H9 (cell line): ENCODE measurements around the gene PROSER3. TPM values are rescaled to one million over a fixed set of nuclear protein-coding genes. Genes with fewer than 3 reads are reported as not detected.
A peak's percentile ranks its signal among the peaks of the same experiment; 100 is the strongest.

Experiments
- DNase-seq: peaks from one replicate; pipeline ENCODE4 v3.0.0-alpha.2; 2017
- H2AFZ ChIP-seq: one replicate; pipeline ENCODE4 v1.6.1; 2013; ENCODE audit warnings: mild to moderate bottlenecking, low read length, control low read depth, moderate library complexity
- H2AK5ac ChIP-seq: 2 replicates; pipeline ENCODE4 v1.6.1; 2013; ENCODE audit warnings: low read length, control low read depth, mixed read lengths; ENCODE audit not compliant: insufficient read length
- H2BK120ac ChIP-seq: one replicate; pipeline ENCODE4 v1.6.1; 2013; ENCODE audit warnings: low read depth, mild to moderate bottlenecking, low read length, control low read depth, inconsistent platforms; ENCODE audit not compliant: poor library complexity, severe bottlenecking
- H2BK12ac ChIP-seq: 2 replicates; pipeline ENCODE4 v1.6.1; 2013; ENCODE audit warnings: low read length, control low read depth, mixed read lengths, low read depth; ENCODE audit not compliant: insufficient read length
- H2BK15ac ChIP-seq: 2 replicates; pipeline ENCODE4 v1.6.1; 2013; ENCODE audit warnings: low read depth, low read length, control low read depth
- H2BK20ac ChIP-seq: one replicate; pipeline ENCODE4 v1.6.1; 2013; ENCODE audit warnings: low read depth, mild to moderate bottlenecking, low read length, control low read depth, inconsistent platforms; ENCODE audit not compliant: poor library complexity, severe bottlenecking
- H2BK5ac ChIP-seq: 2 replicates; pipeline ENCODE4 v1.6.1; 2013; ENCODE audit warnings: low read length, control low read depth, mixed read lengths; ENCODE audit not compliant: insufficient read length
- H3K14ac ChIP-seq: 2 replicates; pipeline ENCODE4 v1.6.1; 2013; ENCODE audit warnings: low read length, control low read depth; ENCODE audit not compliant: insufficient read depth
- H3K18ac ChIP-seq: 2 replicates; pipeline ENCODE4 v1.6.1; 2013; ENCODE audit warnings: low read depth, mild to moderate bottlenecking, mixed read lengths, low read length, control low read depth; ENCODE audit not compliant: insufficient read length
- H3K23ac ChIP-seq: 2 replicates; pipeline ENCODE4 v1.6.1; 2013; ENCODE audit warnings: low read length, control low read depth, mixed read lengths, low read depth; ENCODE audit not compliant: insufficient read length
- H3K23me2 ChIP-seq: 2 replicates; pipeline ENCODE4 v1.6.1; 2013; ENCODE audit warnings: low read depth, mild to moderate bottlenecking, mixed read lengths, low read length, control low read depth; ENCODE audit not compliant: insufficient read length, poor library complexity, severe bottlenecking
- H3K27ac ChIP-seq: 2 replicates; pipeline ENCODE4 v1.5.1; 2013; ENCODE audit warnings: low read length, control low read depth, mixed read lengths, low read depth; ENCODE audit not compliant: insufficient read length
- H3K27me3 ChIP-seq: 2 replicates; pipeline ENCODE4 v1.6.1; 2013; ENCODE audit warnings: low read length, control low read depth, inconsistent platforms; ENCODE audit not compliant: insufficient read depth
- H3K4ac ChIP-seq: 2 replicates; pipeline ENCODE4 v1.6.1; 2013; ENCODE audit warnings: low read depth, mild to moderate bottlenecking, control low read depth, inconsistent platforms, low read length, moderate library complexity
- H3K4me1 ChIP-seq: 2 replicates; pipeline ENCODE4 v1.6.1; 2013; ENCODE audit warnings: low read length, control low read depth, inconsistent platforms; ENCODE audit not compliant: insufficient read depth
- H3K4me2 ChIP-seq: 2 replicates; pipeline ENCODE4 v1.6.1; 2013; ENCODE audit warnings: low read length, control low read depth, mixed read lengths; ENCODE audit not compliant: insufficient read length, insufficient read depth
- H3K56ac ChIP-seq: 2 replicates; pipeline ENCODE4 v1.6.1; 2013; ENCODE audit warnings: low read depth, mild to moderate bottlenecking, mixed read lengths, low read length, control low read depth; ENCODE audit not compliant: insufficient read length
- H3K79me1 ChIP-seq: 2 replicates; pipeline ENCODE4 v1.6.1; 2013; ENCODE audit warnings: low read depth, mild to moderate bottlenecking, moderate library complexity, low read length, control low read depth, inconsistent platforms; ENCODE audit not compliant: insufficient read depth, poor library complexity, severe bottlenecking
- H3K79me2 ChIP-seq: 2 replicates; pipeline ENCODE4 v1.6.1; 2013; ENCODE audit warnings: low read length, control low read depth, inconsistent platforms; ENCODE audit not compliant: insufficient read depth
- H3K9ac ChIP-seq: 2 replicates; pipeline ENCODE4 v1.6.1; 2013; ENCODE audit warnings: low read length, control low read depth, mixed read lengths; ENCODE audit not compliant: insufficient read length; ENCODE audit errors: extremely low read depth
- H3K9me3 ChIP-seq: one replicate; pipeline ENCODE4 v1.6.1; 2013; ENCODE audit warnings: low read depth, low read length, inconsistent platforms; ENCODE audit not compliant: control insufficient read depth
- H3T11ph ChIP-seq: one replicate; pipeline ENCODE4 v1.6.1; 2013; ENCODE audit warnings: mild to moderate bottlenecking, low read length, control low read depth, inconsistent platforms
- H4K20me1 ChIP-seq: one replicate; pipeline ENCODE4 v1.6.1; 2013; ENCODE audit not compliant: control insufficient read depth, insufficient read length, insufficient read depth
- H4K5ac ChIP-seq: 2 replicates; pipeline ENCODE4 v1.6.1; 2013; ENCODE audit warnings: low read depth, mild to moderate bottlenecking, mixed read lengths, low read length, control low read depth; ENCODE audit not compliant: insufficient read length
- H4K8ac ChIP-seq: replicated peaks from 2 replicates; pipeline ENCODE4 v1.6.1; 2013; ENCODE audit warnings: low read length, control low read depth, mixed read lengths, low read depth; ENCODE audit not compliant: insufficient read length
- H4K91ac ChIP-seq: 2 replicates; pipeline ENCODE4 v1.6.1; 2013; ENCODE audit warnings: low read depth, mild to moderate bottlenecking, moderate library complexity, mixed read lengths, low read length, control low read depth; ENCODE audit not compliant: insufficient read length
- H3K27ac Mint-ChIP-seq, 3 experiments: 2 replicates in 2 of 3; 3 replicates in 1 of 3; pipeline ENCODE4 v1.8.0; 2020 to 2021; ENCODE audit warnings: mixed read lengths in 3 of 3, mild to moderate bottlenecking in 1 of 3, moderate library complexity in 1 of 3
- H3K27me3 Mint-ChIP-seq: 2 replicates; pipeline ENCODE4 v1.8.0; 2021; ENCODE audit warnings: low read depth, mild to moderate bottlenecking, moderate library complexity, mixed read lengths
- H3K36me3 Mint-ChIP-seq, 3 experiments: 2 replicates in 2 of 3; 3 replicates in 1 of 3; pipeline ENCODE4 v1.8.0; 2020 to 2021; ENCODE audit warnings: low read depth in 3 of 3, mixed read lengths in 3 of 3; ENCODE audit not compliant: insufficient read depth in 1 of 3
- H3K4me1 Mint-ChIP-seq, 2 experiments: 2 replicates each; pipeline ENCODE4 v1.8.0; 2020; ENCODE audit warnings: mixed read lengths in 2 of 2
- H3K4me3 Mint-ChIP-seq, 2 experiments: 2 replicates in 1 of 2; 3 replicates in 1 of 2; pipeline ENCODE4 v1.8.0; 2020 to 2021; ENCODE audit warnings: mild to moderate bottlenecking in 2 of 2, mixed read lengths in 2 of 2, moderate library complexity in 1 of 2
- H3K9me3 Mint-ChIP-seq, 2 experiments: 2 replicates in 1 of 2; 3 replicates in 1 of 2; pipeline ENCODE4 v1.8.0; 2020; ENCODE audit warnings: mild to moderate bottlenecking in 2 of 2, mixed read lengths in 2 of 2, moderate library complexity in 1 of 2
- CTCF ChIP-seq: fragments of 200-600 bp; sonication (generic); conservative IDR thresholded peaks from 3 replicates; pipeline ENCODE4 v1.8.0; 2021; ENCODE audit warnings: antibody characterized with exemption, mild to moderate bottlenecking
- WGBS: extraction: QIAGEN DNeasy Blood & Tissue Kit; methylation state at CpG from one replicate; pipeline ENCODE4 v1.1.7; 2013; ENCODE audit warnings: missing lambda C conversion rate, low lambda C conversion rate, mixed read lengths; ENCODE audit not compliant: insufficient read length; ENCODE audit errors: extremely low coverage; 5-methylcytosine and 5-hydroxymethylcytosine counted together
- total RNA-seq: library from RNA; stranded (reverse); gene quantifications from 2 replicates; pipeline ENCODE4 v1.2.1, GENCODE V29; 2021

Gene PROSER3
- total RNA-seq, 1 experiment from 2014 or later = 29.1 TPM

GRCh38 chr19:35782589-35782988 lies 24.6 kb downstream of the PROSER3 start:
- no peak overlapping the region for H3K27ac ChIP-seq
- H4K20me1 ChIP-seq = no peaks in the 10 kb centered on the region
- H3K27me3 ChIP-seq = no peaks in the 10 kb centered on the region
- no CpG with 5 or more reads among the region's 12 CpGs for WGBS
- H2BK20ac ChIP-seq = no peak overlapping the region
- no peaks in the 10 kb centered on the region; a peak in 1 of 5 replicates for H3K9me3 Mint-ChIP-seq
- H3K23ac ChIP-seq = no peak overlapping the region
- no peak overlapping the region; the same call in 1 of the 2 replicates for H3K14ac ChIP-seq
- no peaks in the 10 kb centered on the region for H3K9me3 ChIP-seq
- no peak overlapping the region for H3K9ac ChIP-seq
- H3K56ac ChIP-seq = no peak overlapping the region
- peak overlapping the region in 1 of 2 experiments; percentile 61; a peak in 2 of 5 replicates for H3K4me3 Mint-ChIP-seq
- no peak overlapping the region for H4K91ac ChIP-seq
- H3K27me3 Mint-ChIP-seq = peaks cover 6% of the 10 kb centered on the region
- H2BK120ac ChIP-seq = no peak overlapping the region
- H3K79me2 ChIP-seq = no peaks in the 10 kb centered on the region
- no peak overlapping the region for H2BK5ac ChIP-seq
- H3K4me2 ChIP-seq = no peak overlapping the region
- peaks cover 7% of the 10 kb centered on the region for H3K23me2 ChIP-seq
- peaks cover 26 to 39% of the 10 kb centered on the region in 2 experiments for H3K4me1 Mint-ChIP-seq
- TF ChIP-seq CTCF = no peak
- no peaks in the 10 kb centered on the region for H3K79me1 ChIP-seq
- H3K4ac ChIP-seq = no peak overlapping the region
- peaks cover 0 to 8% (median 2%) of the 10 kb centered on the region in 3 experiments; a peak in 1 of 7 replicates for H3K36me3 Mint-ChIP-seq
- H4K8ac ChIP-seq = no peak overlapping the region
- DNase-seq = no peak
- H4K5ac ChIP-seq = no peak overlapping the region
- H3K18ac ChIP-seq = no peak overlapping the region
- H2BK12ac ChIP-seq = no peak overlapping the region
- H2AK5ac ChIP-seq = no peak overlapping the region
- no peak overlapping the region for H2BK15ac ChIP-seq
- no peak overlapping the region for H3K27ac Mint-ChIP-seq
- H3K4me1 ChIP-seq = no peaks in the 10 kb centered on the region
- no peak overlapping the region for H3T11ph ChIP-seq
- H2AFZ ChIP-seq = no peak overlapping the region
